ENCODE results near the gene CD300H. TPM values are rescaled to one million over a fixed set of nuclear protein-coding genes. Genes with fewer than 3 reads are reported as not detected.

The CD300H gene
- total RNA-seq, 1 experiment from 2014 or later, result not detected

DNA sequence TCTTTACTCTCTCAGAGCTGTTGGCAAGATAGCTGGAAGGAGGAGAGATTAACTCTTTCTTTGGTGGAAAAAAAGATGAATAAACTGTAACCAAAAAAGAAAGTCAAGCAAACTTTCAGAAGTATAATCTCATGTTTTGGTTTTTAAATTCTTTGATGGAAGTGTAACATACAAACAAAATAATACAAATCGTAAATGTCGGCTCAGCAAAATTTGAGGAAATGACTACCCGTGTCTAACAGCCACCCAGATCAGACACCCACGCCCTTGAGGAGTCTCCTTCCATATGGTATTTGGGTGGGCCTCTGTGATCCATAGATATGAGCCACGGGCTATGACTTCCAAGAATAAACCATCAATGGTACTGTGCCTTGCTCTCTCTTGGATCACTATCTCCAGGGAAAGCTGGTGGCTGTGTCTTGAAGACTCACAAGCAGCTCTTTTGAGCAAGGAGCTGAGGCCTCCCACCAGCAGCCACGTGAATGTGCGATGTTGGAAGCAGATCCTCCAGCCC is 11.8 kb downstream of the CD300H start:
- no TSS peak for BruUV-seq (replicated peaks)
- intact Hi-C loops (cut with micrococcal nuclease; ENCODE audit: unreplicated experiment), result no loop called here
- no peak overlapping the region for H3K27ac ChIP-seq (ENCODE audit: low read length)
- H3K4me3 ChIP-seq (ENCODE audit: low read depth in 2 of 2, low read length in 2 of 2), result no peak overlapping the region
- 0 out of 2 replicates have a peak, but pooled peaks cover 2% of the 10 kb centered on the region for H3K27me3 ChIP-seq (ENCODE audit: control insufficient read depth, insufficient read depth, low read length)
- TF ChIP-seq TCF7L2 (IDR thresholded peaks at IDR 0.05; ENCODE audit: low read depth, low read length), result no peak
- no peak for TF ChIP-seq POLR2AphosphoS5 (IDR thresholded peaks at IDR 0.05; ENCODE audit: low read depth, low read length)
- TF ChIP-seq, protein P1, sequence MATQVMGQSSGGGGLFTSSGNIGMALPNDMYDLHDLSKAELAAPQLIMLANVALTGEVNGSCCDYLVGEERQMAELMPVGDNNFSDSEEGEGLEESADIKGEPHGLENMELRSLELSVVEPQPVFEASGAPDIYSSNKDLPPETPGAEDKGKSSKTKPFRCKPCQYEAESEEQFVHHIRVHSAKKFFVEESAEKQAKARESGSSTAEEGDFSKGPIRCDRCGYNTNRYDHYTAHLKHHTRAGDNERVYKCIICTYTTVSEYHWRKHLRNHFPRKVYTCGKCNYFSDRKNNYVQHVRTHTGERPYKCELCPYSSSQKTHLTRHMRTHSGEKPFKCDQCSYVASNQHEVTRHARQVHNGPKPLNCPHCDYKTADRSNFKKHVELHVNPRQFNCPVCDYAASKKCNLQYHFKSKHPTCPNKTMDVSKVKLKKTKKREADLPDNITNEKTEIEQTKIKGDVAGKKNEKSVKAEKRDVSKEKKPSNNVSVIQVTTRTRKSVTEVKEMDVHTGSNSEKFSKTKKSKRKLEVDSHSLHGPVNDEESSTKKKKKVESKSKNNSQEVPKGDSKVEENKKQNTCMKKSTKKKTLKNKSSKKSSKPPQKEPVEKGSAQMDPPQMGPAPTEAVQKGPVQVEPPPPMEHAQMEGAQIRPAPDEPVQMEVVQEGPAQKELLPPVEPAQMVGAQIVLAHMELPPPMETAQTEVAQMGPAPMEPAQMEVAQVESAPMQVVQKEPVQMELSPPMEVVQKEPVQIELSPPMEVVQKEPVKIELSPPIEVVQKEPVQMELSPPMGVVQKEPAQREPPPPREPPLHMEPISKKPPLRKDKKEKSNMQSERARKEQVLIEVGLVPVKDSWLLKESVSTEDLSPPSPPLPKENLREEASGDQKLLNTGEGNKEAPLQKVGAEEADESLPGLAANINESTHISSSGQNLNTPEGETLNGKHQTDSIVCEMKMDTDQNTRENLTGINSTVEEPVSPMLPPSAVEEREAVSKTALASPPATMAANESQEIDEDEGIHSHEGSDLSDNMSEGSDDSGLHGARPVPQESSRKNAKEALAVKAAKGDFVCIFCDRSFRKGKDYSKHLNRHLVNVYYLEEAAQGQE (IDR thresholded peaks at IDR 0.05; ENCODE audit: insufficient read depth in 1 of 2, low read depth in 2 of 2, low read length in 1 of 2), result no peak
- TF ChIP-seq SIN3A (IDR thresholded peaks at IDR 0.05; ENCODE audit: borderline replicate concordance, insufficient read depth, low read depth, low read length), result no peak
- TF ChIP-seq, protein P2, sequence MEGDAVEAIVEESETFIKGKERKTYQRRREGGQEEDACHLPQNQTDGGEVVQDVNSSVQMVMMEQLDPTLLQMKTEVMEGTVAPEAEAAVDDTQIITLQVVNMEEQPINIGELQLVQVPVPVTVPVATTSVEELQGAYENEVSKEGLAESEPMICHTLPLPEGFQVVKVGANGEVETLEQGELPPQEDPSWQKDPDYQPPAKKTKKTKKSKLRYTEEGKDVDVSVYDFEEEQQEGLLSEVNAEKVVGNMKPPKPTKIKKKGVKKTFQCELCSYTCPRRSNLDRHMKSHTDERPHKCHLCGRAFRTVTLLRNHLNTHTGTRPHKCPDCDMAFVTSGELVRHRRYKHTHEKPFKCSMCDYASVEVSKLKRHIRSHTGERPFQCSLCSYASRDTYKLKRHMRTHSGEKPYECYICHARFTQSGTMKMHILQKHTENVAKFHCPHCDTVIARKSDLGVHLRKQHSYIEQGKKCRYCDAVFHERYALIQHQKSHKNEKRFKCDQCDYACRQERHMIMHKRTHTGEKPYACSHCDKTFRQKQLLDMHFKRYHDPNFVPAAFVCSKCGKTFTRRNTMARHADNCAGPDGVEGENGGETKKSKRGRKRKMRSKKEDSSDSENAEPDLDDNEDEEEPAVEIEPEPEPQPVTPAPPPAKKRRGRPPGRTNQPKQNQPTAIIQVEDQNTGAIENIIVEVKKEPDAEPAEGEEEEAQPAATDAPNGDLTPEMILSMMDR (IDR thresholded peaks at IDR 0.05), result no peak
- in situ Hi-C loops (cut with HindIII; ENCODE audit: low pct_unique_long_range_greater_than_20kb, low sequenced_read_pairs), result no loop called here
- POLR2A ChIA-PET, result no interaction called here
- no peaks in the 10 kb centered on the region for H3K36me3 ChIP-seq (ENCODE audit: control insufficient read depth, insufficient read depth, low read length)
- ATAC-seq, result no peak
- H3K4me1 ChIP-seq (ENCODE audit: control insufficient read depth, insufficient read depth, low read length), result no peaks in the 10 kb centered on the region
- CTCF ChIA-PET, result no interaction called here
- DNase-seq (ENCODE audit: low read depth, low spot score), result no peak
- H3K9me3 ChIP-seq (ENCODE audit: control insufficient read depth, insufficient read depth, low read depth, low read length), result no peaks in the 10 kb centered on the region

DNA sequence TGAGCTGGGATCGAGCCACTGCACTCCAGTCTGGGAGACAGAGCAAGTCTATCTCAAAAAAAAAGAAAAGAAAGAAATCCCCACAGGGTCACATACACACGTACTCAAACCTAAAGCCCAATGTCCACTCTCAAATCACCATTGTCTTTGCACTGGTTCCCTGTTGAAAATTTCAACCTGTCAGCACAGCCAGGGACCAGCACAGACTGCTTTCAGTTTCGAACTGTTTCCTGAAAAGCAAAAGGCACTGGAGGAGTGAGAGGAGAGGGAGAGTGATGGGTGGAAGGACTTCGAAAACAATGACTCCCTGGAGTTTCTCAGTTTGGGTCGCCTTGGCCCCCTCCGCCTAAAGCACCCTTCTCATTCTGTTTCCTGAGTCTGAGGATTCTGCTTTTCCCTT is 12.4 kb downstream of the CD300H start:
- CTCF ChIA-PET, result interaction anchor here (0.6 kb wide), 1 partner anchor 10 kb away, joined by 4 read pairs; no protein-coding TSS in a partner anchor
- no peaks in the 10 kb centered on the region for H3K36me3 ChIP-seq (ENCODE audit: control insufficient read depth, insufficient read depth, low read length)
- ATAC-seq, result no peak
- no TSS peak for BruUV-seq (replicated peaks)
- POLR2A ChIA-PET, result no interaction called here
- no peak for DNase-seq (ENCODE audit: low read depth, low spot score)
- H3K4me3 ChIP-seq (ENCODE audit: low read depth in 2 of 2, low read length in 2 of 2), result no peak overlapping the region
- H3K27me3 ChIP-seq (ENCODE audit: control insufficient read depth, insufficient read depth, low read length), result 0 out of 2 replicates have a peak, but pooled peaks cover 2% of the 10 kb centered on the region
- no peak overlapping the region for H3K27ac ChIP-seq (ENCODE audit: low read length)
- in situ Hi-C loops (cut with HindIII; ENCODE audit: low pct_unique_long_range_greater_than_20kb, low sequenced_read_pairs) (no loop called here), intact Hi-C loops (cut with micrococcal nuclease; ENCODE audit: unreplicated experiment) (loop anchor here (5.0 kb wide), 1 partner anchor 87 kb away; no protein-coding TSS in a partner anchor)
- no peaks in the 10 kb centered on the region for H3K4me1 ChIP-seq (ENCODE audit: control insufficient read depth, insufficient read depth, low read length)
- TF ChIP-seq, protein P1 (IDR thresholded peaks at IDR 0.05; ENCODE audit: insufficient read depth in 1 of 2, low read depth in 2 of 2, low read length in 1 of 2), result no peak
- TF ChIP-seq SIN3A (IDR thresholded peaks at IDR 0.05; ENCODE audit: borderline replicate concordance, insufficient read depth, low read depth, low read length) (no peak), TCF7L2 (IDR thresholded peaks at IDR 0.05; ENCODE audit: low read depth, low read length) (no peak), POLR2AphosphoS5 (IDR thresholded peaks at IDR 0.05; ENCODE audit: low read depth, low read length) (no peak)
- TF ChIP-seq, protein P2 (IDR thresholded peaks at IDR 0.05), result no peak
- H3K9me3 ChIP-seq (ENCODE audit: control insufficient read depth, insufficient read depth, low read depth, low read length), result no peaks in the 10 kb centered on the region
